GM21825 (cell line): ENCODE measurements around the gene HOXC10.

ENCODE experiments used
- ATAC-seq: cut with Tn5 transposase; IDR thresholded peaks from one replicate; pipeline ENCODE4 v1.9.1; 2021; ENCODE audit warnings: mild to moderate bottlenecking, moderate library complexity; ENCODE audit not compliant: unreplicated experiment

Gene HOXC10

GRCh38 chr12:53950789-53951576, 34.0 kb upstream of the HOXC10 start:
- no peak for ATAC-seq

- ATAC-seq = no peak
Measured at GRCh38 chr12:53951577-53952334, 33.2 kb upstream of the HOXC10 start.

- ATAC-seq = no peak
Measured at GRCh38 chr12:53952335-53952694, 32.6 kb upstream of the HOXC10 start.

GRCh38 chr12:53952871-53953734, 31.8 kb upstream of the HOXC10 start:
- ATAC-seq = no peak

- no peak for ATAC-seq
Measured at GRCh38 chr12:53953831-53954693, 30.9 kb upstream of the HOXC10 start.

- ATAC-seq = no peak
Measured at GRCh38 chr12:53954694-53955035, 30.3 kb upstream of the HOXC10 start, which contains the start of gene HOXC12. HOXC12 (plus strand) TSS chr12:53954903; CDS start chr12:53954930, 27 bp downstream.

- ATAC-seq = no peak
Measured at GRCh38 chr12:53955036-53955775, 29.7 kb upstream of the HOXC10 start.

GRCh38 chr12:53955776-53956250, 29.1 kb upstream of the HOXC10 start:
- no peak for ATAC-seq

GRCh38 chr12:53956251-53956887, 28.6 kb upstream of the HOXC10 start:
- no peak for ATAC-seq

- no peak for ATAC-seq
Measured at GRCh38 chr12:53956914-53957536, 27.9 kb upstream of the HOXC10 start.

GRCh38 chr12:53958128-53958527, 26.8 kb upstream of the HOXC10 start:
- no peak for ATAC-seq

- no peak for ATAC-seq
Measured at GRCh38 chr12:53959314-53959713, 25.6 kb upstream of the HOXC10 start.

- no peak for ATAC-seq
Measured at GRCh38 chr12:53960187-53961024, 24.5 kb upstream of the HOXC10 start.

GRCh38 chr12:53961025-53961761, 23.8 kb upstream of the HOXC10 start:
- no peak for ATAC-seq

- ATAC-seq = no peak
Measured at GRCh38 chr12:53963005-53963404, 21.9 kb upstream of the HOXC10 start.

GRCh38 chr12:53963434-53964314, 21.3 kb upstream of the HOXC10 start:
- ATAC-seq = no peak
